Transverse colon (tissue), 4 donors: ENCODE data around the gene MRPL54. TPM values are rescaled to one million over a fixed set of nuclear protein-coding genes. Genes with fewer than 3 reads are reported as not detected.

Source experiments
- DNase-seq: peaks from one replicate; pipeline ENCODE4 v3.0.0-alpha.2; 2019
- H3K27ac ChIP-seq, 4 donors: fragments of 200-600 bp; sonication (generic); 2 replicates each; pipeline ENCODE4 v1.5.1; 2016 to 2018; ENCODE audit warnings: inconsistent platforms in 4 of 4
- H3K27me3 ChIP-seq: fragments of 200-600 bp; sonication (generic); 2 replicates; pipeline ENCODE4 v1.5.1; 2017; ENCODE audit warnings: inconsistent platforms
- H3K36me3 ChIP-seq, 4 donors: fragments of 200-600 bp; sonication (generic); 2 replicates each; pipeline ENCODE4 v1.5.1; 2017 to 2019; ENCODE audit warnings: inconsistent platforms in 4 of 4
- H3K4me1 ChIP-seq, 4 donors: fragments of 200-600 bp; sonication (generic); 2 replicates each; pipeline ENCODE4 v1.5.1; 2017 to 2020; ENCODE audit warnings: inconsistent platforms in 4 of 4
- H3K4me3 ChIP-seq, 4 donors: fragments of 200-600 bp; sonication (generic); 1 replicate in 1 of 4; 2 replicates in 3 of 4; pipeline versions ENCODE4 v1.5.1 to v1.6.1; 2017 to 2019; ENCODE audit warnings: inconsistent platforms in 4 of 4
- H3K9me3 ChIP-seq, 2 donors: fragments of 200-600 bp; sonication (generic); 2 replicates each; pipeline ENCODE4 v1.5.1; 2017 to 2019; ENCODE audit warnings: inconsistent platforms in 2 of 2
- EP300 ChIP-seq: sonication (generic); formaldehyde crosslinking; IDR thresholded peaks from one replicate; pipeline ENCODE4 v1.6.1; 2017; ENCODE audit warnings: antibody characterized with exemption, low read depth
- POLR2A ChIP-seq: fragments of 450-650 bp; IDR thresholded peaks from one replicate; pipeline ENCODE4 v1.6.1; 2016; ENCODE audit warnings: antibody characterized with exemption, mild to moderate bottlenecking, moderate library complexity
- POLR2AphosphoS5 ChIP-seq, 3 donors: sonication (generic); formaldehyde crosslinking; IDR thresholded peaks; one replicate each; pipeline ENCODE4 v1.6.1; 2016; ENCODE audit warnings: antibody characterized with exemption in 3 of 3
- WGBS, 2 donors: methylation state at CpG; one replicate each; pipeline ENCODE4 v1.1.5; 2018; ENCODE audit warnings: low coverage in 1 of 2; 5-methylcytosine and 5-hydroxymethylcytosine counted together
- in situ Hi-C, 4 donors: fragments of 200-750 bp; cut with MboI; loops; one replicate each; pipeline versions ENCODE4 v1.15.0 to v1.15.1; 2017; ENCODE audit warnings: low sequenced_read_pairs in 3 of 4, low pct_ligation_motif_present in 1 of 4, low pct_unique_long_range_greater_than_20kb in 1 of 4
- intact Hi-C: fragments of 100-400 bp; cut with DNase I; formaldehyde crosslinking; loops from one replicate; pipeline ENCODE4 v1.15.1; 2023; ENCODE audit warnings: low total_unique reads
- total RNA-seq, 4 donors: library from RNA; depleted of rRNA; stranded (reverse); fragments of >200 nt; gene quantifications; one replicate each; pipeline ENCODE4 v1.1.0, GENCODE V29; 2016
- TF ChIP-seq, protein P1 (sequence below), 5 experiments: fragments of 200-600 bp in 3 of 5; fragments of 450-650 bp in 2 of 5; sonication (generic) in 3 of 5; IDR thresholded peaks; 1 replicate in 2 of 5; 2 replicates in 3 of 5; pipeline ENCODE4 v1.5.1; 2016 to 2017; ENCODE audit warnings: antibody characterized with exemption in 5 of 5, inconsistent platforms in 3 of 5, mild to moderate bottlenecking in 2 of 5, moderate library complexity in 1 of 5

The MRPL54 gene
- total RNA-seq, 4 donors from 2014 or later, result 38.0 to 72.2 (median 52.1) TPM

DNA sequence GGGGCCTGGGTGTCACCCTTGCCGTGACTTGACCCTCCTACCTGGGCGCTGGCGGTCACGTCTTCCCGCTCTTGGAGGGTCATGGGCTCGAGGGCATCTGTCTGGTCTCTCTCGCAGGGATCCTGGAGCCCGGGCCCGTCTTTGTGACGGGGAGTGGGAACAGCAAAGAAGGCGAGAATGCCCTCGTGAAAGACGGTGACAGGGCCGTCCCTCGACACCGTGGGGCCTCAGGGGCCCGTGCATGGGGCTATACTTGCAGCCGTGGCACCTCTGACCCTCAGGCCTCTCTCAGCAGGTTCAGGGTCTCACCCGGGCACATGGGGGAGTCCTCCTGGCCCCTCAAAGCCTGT is 44.6 kb downstream of the MRPL54 start:
- no peak for TF ChIP-seq POLR2A
- no peak for TF ChIP-seq POLR2AphosphoS5 (IDR thresholded peaks at IDR 0.05)
- no peak for TF ChIP-seq EP300
- TF ChIP-seq, protein P1, sequence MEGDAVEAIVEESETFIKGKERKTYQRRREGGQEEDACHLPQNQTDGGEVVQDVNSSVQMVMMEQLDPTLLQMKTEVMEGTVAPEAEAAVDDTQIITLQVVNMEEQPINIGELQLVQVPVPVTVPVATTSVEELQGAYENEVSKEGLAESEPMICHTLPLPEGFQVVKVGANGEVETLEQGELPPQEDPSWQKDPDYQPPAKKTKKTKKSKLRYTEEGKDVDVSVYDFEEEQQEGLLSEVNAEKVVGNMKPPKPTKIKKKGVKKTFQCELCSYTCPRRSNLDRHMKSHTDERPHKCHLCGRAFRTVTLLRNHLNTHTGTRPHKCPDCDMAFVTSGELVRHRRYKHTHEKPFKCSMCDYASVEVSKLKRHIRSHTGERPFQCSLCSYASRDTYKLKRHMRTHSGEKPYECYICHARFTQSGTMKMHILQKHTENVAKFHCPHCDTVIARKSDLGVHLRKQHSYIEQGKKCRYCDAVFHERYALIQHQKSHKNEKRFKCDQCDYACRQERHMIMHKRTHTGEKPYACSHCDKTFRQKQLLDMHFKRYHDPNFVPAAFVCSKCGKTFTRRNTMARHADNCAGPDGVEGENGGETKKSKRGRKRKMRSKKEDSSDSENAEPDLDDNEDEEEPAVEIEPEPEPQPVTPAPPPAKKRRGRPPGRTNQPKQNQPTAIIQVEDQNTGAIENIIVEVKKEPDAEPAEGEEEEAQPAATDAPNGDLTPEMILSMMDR (IDR thresholded peaks at IDR 0.05), result no peak
- 71% methylated on average over 19 of the region's 19 CpGs; no CpG with 5 or more reads in 1 of the 2 donors for WGBS, 2 donors
- no peak for DNase-seq

DNA sequence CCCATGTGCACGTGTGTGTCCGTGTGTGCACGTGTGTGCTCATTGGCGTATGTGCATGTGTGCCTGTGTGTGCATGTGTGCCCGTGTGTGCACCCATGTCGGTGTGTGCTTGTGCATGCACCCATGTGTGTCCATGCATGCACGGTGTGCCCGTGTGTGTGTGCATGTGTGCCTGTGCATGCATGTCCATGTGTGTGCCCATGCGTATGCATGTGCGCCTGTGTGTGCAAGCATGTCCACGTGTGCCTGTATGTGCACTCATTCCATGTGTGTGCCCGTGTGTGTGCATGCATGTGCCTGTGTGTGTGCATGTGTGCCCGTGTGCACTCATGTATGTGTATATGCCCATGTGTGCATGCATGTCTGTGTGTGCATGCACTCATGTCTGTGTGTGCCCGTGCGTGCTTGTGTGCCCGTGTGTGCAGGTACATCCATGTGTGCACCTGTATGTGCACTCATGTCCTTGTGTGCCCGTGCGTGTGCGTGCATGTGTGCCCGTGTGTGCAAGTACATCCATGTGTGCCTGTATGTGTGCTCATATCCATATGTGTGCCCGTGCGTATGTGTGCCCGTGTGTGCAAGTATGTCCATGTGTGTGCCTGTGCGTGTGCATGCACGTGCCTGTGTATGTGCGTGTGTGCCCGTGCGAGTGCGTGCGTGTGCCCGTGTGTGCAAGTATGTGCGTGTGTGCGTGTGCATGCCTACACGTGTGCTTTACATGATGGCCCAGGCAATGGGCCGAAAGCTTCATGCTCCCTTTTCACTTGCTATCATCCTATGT is 45.3 kb downstream of the MRPL54 start:
- intact Hi-C loops, result no loop called here
- WGBS, 2 donors, result 91% methylated on average over 35 of the region's 35 CpGs; no CpG with 5 or more reads in 1 of the 2 donors

More for the DNA sequence above, 44.6 kb downstream of the MRPL54 start:
- no peak overlapping the region for H3K27ac ChIP-seq
- H3K27me3 ChIP-seq, result peaks cover 6% of the 10 kb centered on the region
- no peaks in the 10 kb centered on the region for H3K36me3 ChIP-seq
- intact Hi-C loops, result no loop called here
- H3K4me3 ChIP-seq, result no peak overlapping the region
- no peaks in the 10 kb centered on the region for H3K9me3 ChIP-seq
- in situ Hi-C loops, result no loop called here
- H3K4me1 ChIP-seq, result no peaks in the 10 kb centered on the region

DNA sequence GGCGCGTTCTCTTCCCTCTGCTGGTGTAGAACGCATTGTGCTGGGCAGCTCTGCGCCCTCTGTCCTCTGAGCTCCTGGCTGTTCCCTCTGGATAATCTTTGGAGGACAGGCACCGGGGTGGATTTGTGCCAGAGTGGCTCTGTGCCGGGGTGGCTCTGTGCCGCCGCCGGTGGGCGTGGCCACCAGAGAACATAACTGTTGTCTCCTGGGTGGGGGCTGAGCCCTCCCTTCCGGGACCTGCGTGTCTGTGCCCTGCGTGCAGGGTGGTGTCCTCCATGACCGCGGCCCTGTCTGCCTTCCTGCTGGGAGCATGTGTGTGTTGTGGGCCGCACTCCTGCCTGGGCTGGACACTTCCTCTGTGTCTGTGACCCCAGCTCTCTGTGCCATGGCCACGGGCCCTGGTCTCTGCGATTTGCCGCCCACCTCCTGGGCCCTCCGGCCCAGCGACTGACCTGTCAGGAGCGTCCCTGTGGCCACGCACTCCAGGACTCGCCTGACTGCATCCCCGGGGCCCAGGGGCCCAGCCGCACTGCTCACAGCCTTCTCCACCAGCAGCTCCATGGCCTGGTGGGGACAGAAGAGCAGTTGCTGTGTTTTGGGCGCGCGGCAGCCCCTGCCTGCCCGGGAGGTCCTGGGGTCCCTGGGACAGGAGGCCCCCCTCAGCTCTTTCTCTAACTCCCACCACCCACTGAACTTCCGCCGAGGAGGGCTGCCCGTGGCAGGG is 46.1 kb downstream of the MRPL54 start:
- no peak overlapping the region for H3K27ac ChIP-seq
- H3K4me3 ChIP-seq, result no peak overlapping the region
- WGBS, 2 donors, result 70% methylated on average over 32 of the region's 33 CpGs; no CpG with 5 or more reads in 1 of the 2 donors
- no peak for DNase-seq
- H3K27me3 ChIP-seq, result no peaks in the 10 kb centered on the region
- in situ Hi-C loops (no loop called here), intact Hi-C loops (no loop called here)
- peaks cover 0 to 8% (median 0%) of the 10 kb centered on the region in 4 donors for H3K4me1 ChIP-seq
- H3K9me3 ChIP-seq, result no peaks in the 10 kb centered on the region
- no peak for TF ChIP-seq EP300
- no peaks in the 10 kb centered on the region for H3K36me3 ChIP-seq

More for the DNA sequence above, 45.3 kb downstream of the MRPL54 start:
- Histone ChIP-seq H3K9me3 (no peaks in the 10 kb centered on the region), H3K27ac (no peak overlapping the region), H3K27me3 (no peaks in the 10 kb centered on the region), H3K4me3 (no peak overlapping the region), H3K36me3 (no peaks in the 10 kb centered on the region), H3K4me1 (peaks cover 0 to 2% (median 0%) of the 10 kb centered on the region in 4 donors)
- TF ChIP-seq POLR2AphosphoS5 (IDR thresholded peaks at IDR 0.05) (no peak), POLR2A (no peak), EP300 (no peak)
- in situ Hi-C loops, result no loop called here
- no peak for DNase-seq

DNA sequence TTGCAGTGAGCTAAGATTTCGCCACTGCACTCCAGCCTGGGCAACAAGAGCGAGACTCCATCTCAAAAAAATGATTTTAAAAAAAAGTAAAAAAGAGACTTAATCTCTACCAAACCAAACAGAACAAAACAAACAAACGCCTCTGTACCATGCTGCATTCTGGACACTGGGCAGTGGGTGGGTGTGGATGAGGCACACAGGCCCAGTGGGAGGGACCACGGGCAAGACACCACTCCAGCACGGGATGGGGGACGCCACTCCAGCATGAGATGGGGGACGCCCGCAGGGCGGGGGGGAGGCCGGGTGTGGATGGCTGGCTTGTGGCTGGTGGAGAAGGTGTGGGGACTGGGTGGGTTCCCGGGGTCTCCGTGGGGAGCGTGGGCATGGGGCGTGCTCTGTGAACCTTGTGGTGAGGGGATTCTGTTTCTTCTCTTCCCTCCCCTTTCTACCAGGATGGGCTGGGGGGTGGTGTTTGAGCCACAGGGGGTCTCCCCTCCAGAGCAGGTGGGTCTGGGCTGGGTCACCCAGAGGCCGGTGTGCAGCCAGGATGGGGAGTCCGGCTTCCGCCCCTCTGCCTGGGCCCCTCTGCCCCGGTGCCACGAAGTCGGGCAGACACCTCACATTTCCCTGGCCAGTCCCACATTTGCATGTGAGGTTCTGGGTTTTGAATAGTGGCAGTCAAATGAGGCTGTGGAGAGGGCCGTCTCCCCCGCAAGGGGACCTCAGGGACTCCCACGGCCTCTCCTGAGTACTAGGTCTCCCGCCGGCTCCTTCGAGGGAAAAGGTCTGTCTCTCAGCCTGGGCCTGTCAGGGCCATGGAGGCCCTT is 47.6 kb downstream of the MRPL54 start:
- no peak overlapping the region for H3K4me3 ChIP-seq
- H3K27ac ChIP-seq, result no peak overlapping the region
- H3K4me1 ChIP-seq, result peaks cover 0 to 10% (median 0%) of the 10 kb centered on the region in 4 donors
- TF ChIP-seq, protein P1 (IDR thresholded peaks at IDR 0.05), result no peak
- TF ChIP-seq EP300 (no peak), POLR2AphosphoS5 (IDR thresholded peaks at IDR 0.05) (no peak), POLR2A (no peak)
- intact Hi-C loops (no loop called here), in situ Hi-C loops (no loop called here)
- H3K36me3 ChIP-seq, result no peaks in the 10 kb centered on the region
- no peaks in the 10 kb centered on the region for H3K9me3 ChIP-seq
- no peaks in the 10 kb centered on the region for H3K27me3 ChIP-seq
- 65 to 77% methylated on average over 6 to 25 of the region's 26 CpGs for WGBS, 2 donors
- no peak for DNase-seq
